SK-N-SH treated with all-trans-retinoic acid at 6 μM for 48 hours (cell line): ENCODE results near the gene CAMK4.

ENCODE experiments used
- ATAC-seq: fragments of 200-7000 bp; cut with Tn5 transposase; 3 replicates; pipeline ENCODE4 v1.9.1; 2020; ENCODE audit warnings: mild to moderate bottlenecking, moderate library complexity
- ARNTL ChIP-seq: fragments of 450-650 bp; formaldehyde crosslinking; IDR thresholded peaks from 2 replicates; pipeline ENCODE4 v1.5.0; 2020; ENCODE audit warnings: low read depth, mild to moderate bottlenecking, moderate library complexity, borderline replicate concordance
- BACH2 ChIP-seq: fragments of 250-450 bp; sonication (Bioruptor Pico); IDR thresholded peaks from 2 replicates; pipeline ENCODE4 v1.9.0; 2021; ENCODE audit warnings: mild to moderate bottlenecking, borderline replicate concordance
- CSDC2 ChIP-seq: fragments of 250-450 bp; sonication (Bioruptor Pico); IDR thresholded peaks from 2 replicates; pipeline ENCODE4 v1.5.0; 2020; ENCODE audit warnings: mild to moderate bottlenecking, moderate library complexity
- ESRRG ChIP-seq: fragments of 250-450 bp; sonication (Bioruptor Pico); IDR thresholded peaks from 2 replicates; pipeline ENCODE4 v1.6.1; 2021; ENCODE audit warnings: mild to moderate bottlenecking
- GLIS3 ChIP-seq: fragments of 250-450 bp; sonication (Bioruptor Pico); IDR thresholded peaks from 2 replicates; pipeline ENCODE4 v1.5.0; 2020; ENCODE audit warnings: mild to moderate bottlenecking, moderate library complexity
- ISL1 ChIP-seq: fragments of 250-450 bp; sonication (Bioruptor Pico); IDR thresholded peaks from 2 replicates; pipeline ENCODE4 v2.1.2; 2022; ENCODE audit warnings: mild to moderate bottlenecking, moderate library complexity
- OSR1 ChIP-seq: fragments of 250-450 bp; sonication (Bioruptor Pico); IDR thresholded peaks from 2 replicates; pipeline ENCODE4 v1.8.0; 2022; ENCODE audit warnings: moderate library complexity, mild to moderate bottlenecking, inconsistent platforms
- PATZ1 ChIP-seq: fragments of 250-450 bp; sonication (Bioruptor Pico); IDR thresholded peaks from 2 replicates; pipeline ENCODE4 v1.8.0; 2020; ENCODE audit warnings: mild to moderate bottlenecking, moderate library complexity, borderline replicate concordance
- POU6F1 ChIP-seq: fragments of 250-450 bp; sonication (Bioruptor Pico); IDR thresholded peaks from 2 replicates; pipeline ENCODE4 v1.8.0; 2021; ENCODE audit warnings: low read depth, mild to moderate bottlenecking, moderate library complexity, borderline replicate concordance
- PPARA ChIP-seq: fragments of 250-450 bp; sonication (Bioruptor Pico); IDR thresholded peaks from 2 replicates; pipeline ENCODE4 v1.5.0; 2020; ENCODE audit warnings: mild to moderate bottlenecking, borderline replicate concordance
- RARB ChIP-seq: fragments of 250-450 bp; sonication (Bioruptor Pico); IDR thresholded peaks from 2 replicates; pipeline ENCODE4 v1.8.0; 2021; ENCODE audit warnings: mild to moderate bottlenecking, moderate library complexity
- SNAI2 ChIP-seq: fragments of 250-450 bp; sonication (Bioruptor Pico); IDR thresholded peaks from 2 replicates; pipeline ENCODE4 v1.5.0; 2020; ENCODE audit warnings: mild to moderate bottlenecking, moderate library complexity
- TOX ChIP-seq: fragments of 250-450 bp; sonication (Bioruptor Pico); IDR thresholded peaks from 2 replicates; pipeline ENCODE4 v1.8.0; 2021; ENCODE audit warnings: mild to moderate bottlenecking, moderate library complexity, borderline replicate concordance
- TSHZ2 ChIP-seq: fragments of 250-450 bp; sonication (Bioruptor Pico); IDR thresholded peaks from 2 replicates; pipeline ENCODE4 v1.5.0; 2020; ENCODE audit warnings: mild to moderate bottlenecking, moderate library complexity
- ZC3H10 ChIP-seq: fragments of 250-450 bp; sonication (Bioruptor Pico); IDR thresholded peaks from 2 replicates; pipeline ENCODE4 v1.5.1; 2021; ENCODE audit warnings: mild to moderate bottlenecking, moderate library complexity
- ZFP3 ChIP-seq: fragments of 250-450 bp; sonication (Bioruptor Pico); IDR thresholded peaks from 2 replicates; pipeline ENCODE4 v1.5.0; 2020; ENCODE audit warnings: mild to moderate bottlenecking, moderate library complexity
- ZNF565 ChIP-seq: fragments of 450-650 bp; formaldehyde crosslinking; conservative IDR thresholded peaks from 2 replicates; pipeline ENCODE4 v1.5.0; 2020; ENCODE audit warnings: low read depth, mild to moderate bottlenecking, moderate library complexity
- ZNF70 ChIP-seq: fragments of 450-650 bp; formaldehyde crosslinking; IDR thresholded peaks from 2 replicates; pipeline ENCODE4 v1.5.0; 2020; ENCODE audit warnings: mild to moderate bottlenecking, moderate library complexity
- ZNF8 ChIP-seq: fragments of 450-650 bp; formaldehyde crosslinking; IDR thresholded peaks from 2 replicates; pipeline ENCODE4 v1.5.0; 2020; ENCODE audit warnings: mild to moderate bottlenecking, moderate library complexity
- TF ChIP-seq, protein P1 (sequence below): fragments of 250-450 bp; sonication (Bioruptor Pico); IDR thresholded peaks from 2 replicates; pipeline ENCODE4 v1.5.1; 2021; ENCODE audit warnings: mild to moderate bottlenecking, moderate library complexity
- TF ChIP-seq, protein P2 (sequence below): fragments of 250-450 bp; sonication (Bioruptor Pico); IDR thresholded peaks from 2 replicates; pipeline ENCODE4 v1.5.1; 2020; ENCODE audit warnings: low read depth, mild to moderate bottlenecking, moderate library complexity

The CAMK4 gene

GRCh38 chr5:111226556-111226955 is 2.4 kb downstream of the CAMK4 start:
- no peak for TF ChIP-seq ZNF70
- TF ChIP-seq CSDC2 (CRISPR knock-in tag), result no peak
- no peak for TF ChIP-seq RARB (CRISPR knock-in tag)
- no peak for TF ChIP-seq PATZ1 (CRISPR knock-in tag)
- TF ChIP-seq BACH2 (CRISPR knock-in tag), result no peak
- TF ChIP-seq TSHZ2 (CRISPR knock-in tag), result no peak
- TF ChIP-seq OSR1, result no peak
- TF ChIP-seq GLIS3 (CRISPR knock-in tag), result no peak
- no peak for TF ChIP-seq ISL1 (CRISPR knock-in tag)
- no peak for TF ChIP-seq ZNF565 (CRISPR knock-in tag)
- TF ChIP-seq, protein P1, sequence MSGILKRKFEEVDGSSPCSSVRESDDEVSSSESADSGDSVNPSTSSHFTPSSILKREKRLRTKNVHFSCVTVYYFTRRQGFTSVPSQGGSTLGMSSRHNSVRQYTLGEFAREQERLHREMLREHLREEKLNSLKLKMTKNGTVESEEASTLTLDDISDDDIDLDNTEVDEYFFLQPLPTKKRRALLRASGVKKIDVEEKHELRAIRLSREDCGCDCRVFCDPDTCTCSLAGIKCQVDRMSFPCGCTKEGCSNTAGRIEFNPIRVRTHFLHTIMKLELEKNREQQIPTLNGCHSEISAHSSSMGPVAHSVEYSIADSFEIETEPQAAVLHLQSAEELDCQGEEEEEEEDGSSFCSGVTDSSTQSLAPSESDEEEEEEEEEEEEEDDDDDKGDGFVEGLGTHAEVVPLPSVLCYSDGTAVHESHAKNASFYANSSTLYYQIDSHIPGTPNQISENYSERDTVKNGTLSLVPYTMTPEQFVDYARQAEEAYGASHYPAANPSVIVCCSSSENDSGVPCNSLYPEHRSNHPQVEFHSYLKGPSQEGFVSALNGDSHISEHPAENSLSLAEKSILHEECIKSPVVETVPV (CRISPR knock-in tag), result no peak
- TF ChIP-seq SNAI2, result no peak
- TF ChIP-seq, protein P2, sequence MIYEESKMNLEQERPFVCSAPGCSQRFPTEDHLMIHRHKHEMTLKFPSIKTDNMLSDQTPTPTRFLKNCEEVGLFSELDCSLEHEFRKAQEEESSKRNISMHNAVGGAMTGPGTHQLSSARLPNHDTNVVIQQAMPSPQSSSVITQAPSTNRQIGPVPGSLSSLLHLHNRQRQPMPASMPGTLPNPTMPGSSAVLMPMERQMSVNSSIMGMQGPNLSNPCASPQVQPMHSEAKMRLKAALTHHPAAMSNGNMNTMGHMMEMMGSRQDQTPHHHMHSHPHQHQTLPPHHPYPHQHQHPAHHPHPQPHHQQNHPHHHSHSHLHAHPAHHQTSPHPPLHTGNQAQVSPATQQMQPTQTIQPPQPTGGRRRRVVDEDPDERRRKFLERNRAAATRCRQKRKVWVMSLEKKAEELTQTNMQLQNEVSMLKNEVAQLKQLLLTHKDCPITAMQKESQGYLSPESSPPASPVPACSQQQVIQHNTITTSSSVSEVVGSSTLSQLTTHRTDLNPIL (CRISPR knock-in tag), result no peak
- TF ChIP-seq POU6F1 (CRISPR knock-in tag), result no peak
- no peak for TF ChIP-seq ESRRG (CRISPR knock-in tag)
- TF ChIP-seq ZNF8 (CRISPR knock-in tag), result no peak
- no peak for TF ChIP-seq TOX (CRISPR knock-in tag)
- TF ChIP-seq ARNTL (CRISPR knock-in tag), result no peak
- TF ChIP-seq ZC3H10, result no peak
- no peak for TF ChIP-seq PPARA (CRISPR knock-in tag)
- TF ChIP-seq, all 23 proteins: peak for 0

GRCh38 chr5:111227226-111227782 is 3.1 kb downstream of the CAMK4 start:
- TF ChIP-seq PATZ1 (CRISPR knock-in tag) (no peak), PPARA (CRISPR knock-in tag) (no peak), ESRRG (CRISPR knock-in tag) (no peak), BACH2 (CRISPR knock-in tag) (no peak), ZFP3 (CRISPR knock-in tag) (no peak), ZNF565 (CRISPR knock-in tag) (no peak), ZNF8 (CRISPR knock-in tag) (no peak), POU6F1 (CRISPR knock-in tag) (no peak), GLIS3 (CRISPR knock-in tag) (no peak)
- TF ChIP-seq, protein P1 (CRISPR knock-in tag), result no peak
- TF ChIP-seq, protein P2 (CRISPR knock-in tag), result no peak
- ATAC-seq, result no peak

More at GRCh38 chr5:111226556-111226955, 2.4 kb downstream of the CAMK4 start:
- no peak for ATAC-seq
